Stimulated activated CD4-positive, alpha-beta T cell treated with anti-CD3 and anti-CD28 coated beads, Interleukin-2, amount 100 ng/mL, for 48 hours (primary cell): ENCODE results near the gene SERF2.
A peak's percentile ranks its signal among the peaks of the same experiment; 100 is the strongest.
"Not testable (repeated sequence)": the region's sequence is repeated elsewhere in the genome, so short reads cannot be mapped to it uniquely, and the experiment has no call there.

Source experiments
- DNase-seq, 2 donors: peaks; one replicate each; pipeline ENCODE4 v3.0.0-alpha.2; 2020

Gene SERF2

DNA sequence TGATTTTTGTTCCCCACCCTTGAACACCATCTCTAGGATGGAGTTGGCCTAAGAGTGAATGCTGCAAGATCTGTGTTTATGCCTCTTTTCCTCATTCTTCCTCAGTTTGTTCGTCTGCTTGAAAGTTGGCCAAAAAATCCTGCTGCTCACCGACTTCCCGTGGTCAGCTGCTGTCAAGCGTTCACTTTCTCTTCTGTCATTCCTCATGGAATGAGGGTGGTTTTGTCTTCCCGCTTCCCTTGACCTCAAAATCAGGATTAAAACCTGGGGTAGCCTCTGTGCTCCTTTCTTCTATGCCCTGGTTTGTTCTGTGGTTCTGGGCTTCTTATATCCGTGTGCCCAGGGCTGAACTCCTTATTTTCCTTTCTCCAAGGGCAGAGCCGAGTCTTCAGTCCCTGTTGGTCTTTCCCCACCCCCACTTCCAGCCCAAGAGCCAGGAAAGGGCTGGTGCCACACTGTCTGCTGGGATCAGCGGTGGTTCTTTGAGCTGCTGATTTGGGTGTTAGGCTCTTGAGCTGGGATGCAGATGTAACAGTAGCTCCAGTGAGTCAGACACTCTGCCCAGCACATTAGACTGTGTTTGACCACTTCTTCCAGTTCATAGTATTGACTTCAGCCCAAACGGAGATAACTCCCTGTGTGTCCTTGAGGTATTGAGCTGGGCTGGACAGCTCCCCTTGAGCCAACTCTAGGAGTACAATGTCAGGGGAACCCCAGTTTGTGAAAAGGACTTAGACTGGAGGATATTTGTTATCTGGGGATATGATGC, 2.3 kb downstream of the SERF2 start:
- DNase-seq, result no peak

- DNase-seq, result no peak
Measured at GRCh38 chr15:43795197-43795596, 3.1 kb downstream of the SERF2 start.

DNA sequence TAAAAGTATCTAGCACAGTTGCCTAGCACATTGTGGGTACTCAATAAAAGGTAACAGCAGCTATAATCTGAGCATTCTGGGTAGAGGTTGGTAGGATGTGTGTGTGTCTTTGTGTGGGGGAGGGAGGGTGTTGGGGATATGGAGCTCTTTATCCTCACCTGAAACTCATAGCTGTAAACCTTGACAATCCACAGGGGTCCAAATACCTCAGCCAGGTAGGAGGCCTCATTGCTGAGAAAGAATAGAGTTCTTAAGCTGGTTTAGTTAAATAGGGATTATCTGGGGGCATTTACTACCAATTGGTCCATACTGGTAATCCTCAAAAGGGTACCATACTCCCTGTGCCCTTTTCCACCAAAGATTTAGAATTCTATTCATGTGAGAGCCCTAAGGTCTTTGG, 3.9 kb downstream of the SERF2 start:
- DNase-seq, result no peak

DNA sequence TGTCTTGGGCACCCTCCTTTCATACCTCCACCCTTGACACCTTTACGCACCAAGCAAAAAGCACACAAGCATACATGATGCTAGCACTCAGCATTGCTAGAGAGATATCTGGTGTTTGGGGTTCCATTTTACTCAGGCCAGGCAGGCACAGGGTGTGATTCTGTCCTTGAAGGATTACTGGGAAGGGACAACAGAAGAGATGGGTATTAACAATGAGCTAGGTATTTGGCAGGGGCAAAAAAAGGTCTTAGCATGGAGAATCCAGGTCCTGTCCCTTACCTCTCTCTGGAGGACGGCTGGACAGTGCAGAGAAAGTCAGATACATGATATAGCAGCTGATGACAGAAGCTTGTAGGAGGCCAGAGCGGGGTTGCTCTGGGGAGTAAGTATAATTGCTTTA, 4.4 kb downstream of the SERF2 start:
- no peak for DNase-seq

- DNase-seq, result no peak
Measured at GRCh38 chr15:43799209-43799944, 7.3 kb downstream of the SERF2 start.

- DNase-seq, result no peak
Measured at GRCh38 chr15:43799945-43800285, 7.8 kb downstream of the SERF2 start, which contains the start of gene SERINC4. Gene SERINC4 (minus strand): TSS chr15:43800220. CDS start chr15:43799986, 234 bp downstream.

DNA sequence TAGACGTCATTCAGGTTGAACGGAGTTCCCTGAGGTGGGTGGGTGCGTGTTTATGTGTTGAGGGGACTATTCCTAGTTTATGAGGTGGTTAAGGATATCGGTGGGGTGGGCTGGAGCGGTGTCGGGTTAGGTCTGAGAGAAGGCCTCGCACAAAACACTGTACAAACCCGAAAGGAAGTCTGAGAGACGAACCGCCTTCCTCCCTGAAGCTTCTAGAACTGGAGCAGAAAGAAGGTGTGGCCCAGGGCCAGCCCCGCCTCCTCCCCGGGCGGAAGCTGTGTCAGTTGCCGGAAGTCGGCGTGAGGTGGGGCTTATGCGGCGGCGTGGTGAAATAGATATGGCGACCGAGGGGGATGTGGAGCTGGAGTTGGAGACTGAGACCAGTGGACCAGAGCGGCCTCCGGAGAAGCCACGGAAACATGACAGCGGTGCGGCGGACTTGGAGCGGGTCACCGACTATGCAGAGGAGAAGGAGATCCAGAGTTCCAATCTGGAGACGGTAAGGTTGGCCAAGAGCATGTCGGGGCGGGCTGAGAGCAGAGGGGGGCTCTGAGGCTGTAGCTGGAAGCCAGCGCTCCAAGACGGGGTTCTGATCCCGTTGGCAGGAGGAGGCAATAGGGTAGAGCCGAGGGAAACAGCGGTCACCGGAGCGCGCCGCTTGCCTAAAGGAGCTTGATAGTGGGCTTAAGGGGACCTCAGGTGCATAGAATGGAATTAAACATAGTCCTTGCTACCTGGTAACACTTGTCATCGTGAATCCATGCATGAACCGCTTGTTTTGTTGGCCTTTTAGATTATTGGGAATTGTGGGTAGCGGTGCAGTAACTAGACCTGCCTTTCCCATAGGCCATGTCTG, 8.4 kb downstream of the SERF2 start, which contains the start of gene HYPK:
Gene HYPK, plus strand, starts transcription at position 314 of the 856 bp plus-strand sequence. Its CDS starts 24 bp downstream, at position 338.
- peak; percentile 86 to 87 for DNase-seq

DNA sequence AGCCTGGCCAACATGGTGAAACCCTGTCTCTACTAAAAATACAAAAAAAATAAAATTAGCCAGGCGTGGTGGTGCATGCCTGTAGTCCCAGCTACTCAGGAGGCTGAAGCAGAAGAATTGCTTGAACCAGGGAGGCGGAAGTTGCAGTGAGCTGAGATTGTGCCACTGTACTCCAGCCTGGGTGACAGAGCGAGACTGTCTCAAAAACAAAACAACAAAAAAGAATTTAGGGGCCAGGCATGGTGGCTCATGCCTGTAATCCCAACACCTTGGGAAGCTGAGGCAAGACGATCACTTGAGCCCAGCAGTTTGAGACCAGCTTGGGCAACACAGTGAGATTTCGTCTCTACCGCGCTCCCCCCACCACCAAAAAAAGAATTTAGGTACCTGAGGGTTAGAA, 10.6 kb downstream of the SERF2 start:
- not testable (repeated sequence) for DNase-seq

DNA sequence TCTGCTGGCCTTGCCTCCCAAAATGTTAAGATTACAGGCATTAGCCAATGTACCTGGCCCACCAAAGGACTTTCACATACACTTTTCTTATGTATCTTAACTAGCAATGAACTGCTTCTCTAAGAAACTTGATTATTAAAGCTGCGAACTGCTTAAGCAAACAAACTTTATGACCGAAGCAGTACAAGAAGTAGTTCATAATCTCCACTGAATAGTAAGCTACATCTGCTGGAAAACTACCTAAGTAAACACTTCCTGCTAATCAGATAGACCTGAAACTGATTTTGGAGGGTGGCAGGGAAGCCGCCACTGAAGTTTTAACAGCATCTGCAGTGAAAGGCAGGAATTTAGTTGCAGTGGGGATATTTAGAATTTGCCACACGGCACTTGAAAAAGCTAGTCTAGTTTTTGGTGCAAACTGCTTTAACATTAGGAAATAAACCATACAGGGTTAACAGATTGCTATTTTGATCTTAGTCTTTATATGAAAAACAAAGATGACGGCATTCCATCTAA, 16.4 kb downstream of the SERF2 start:
- DNase-seq, result no peak

DNA sequence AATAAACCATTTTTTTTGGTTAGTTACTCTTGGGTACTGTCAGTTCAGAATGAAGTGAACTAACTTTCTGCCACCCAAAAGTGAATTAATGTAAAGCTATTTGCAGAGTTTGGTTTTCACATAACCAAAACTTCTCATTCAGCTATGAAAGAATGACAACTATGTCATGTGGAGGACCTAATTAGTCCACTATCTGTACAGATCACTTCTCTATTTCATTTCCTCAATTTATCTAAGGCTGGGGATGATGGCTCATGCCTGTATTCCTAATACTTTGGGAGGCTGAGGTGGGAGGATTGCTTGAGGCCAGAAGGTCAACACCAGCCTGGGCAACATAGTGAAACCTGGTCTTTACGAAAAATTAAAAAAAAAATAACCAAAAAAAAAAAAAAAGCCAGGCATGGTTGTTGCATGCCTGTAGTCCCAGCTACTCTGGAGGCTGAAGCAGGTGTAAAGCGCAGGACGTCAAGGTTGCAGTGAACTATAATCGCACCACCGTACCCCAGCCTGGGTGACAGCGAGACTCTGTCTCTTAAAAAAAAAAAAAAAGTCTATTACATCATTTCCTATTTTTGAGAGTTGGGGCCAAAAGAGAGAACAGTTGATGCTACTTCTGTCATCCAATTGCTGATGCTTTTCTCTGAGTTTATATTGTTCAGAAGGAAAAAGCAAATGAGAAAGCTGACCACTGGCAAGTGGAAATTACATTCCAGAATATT, 17.0 kb downstream of the SERF2 start:
- no peak for DNase-seq

DNA sequence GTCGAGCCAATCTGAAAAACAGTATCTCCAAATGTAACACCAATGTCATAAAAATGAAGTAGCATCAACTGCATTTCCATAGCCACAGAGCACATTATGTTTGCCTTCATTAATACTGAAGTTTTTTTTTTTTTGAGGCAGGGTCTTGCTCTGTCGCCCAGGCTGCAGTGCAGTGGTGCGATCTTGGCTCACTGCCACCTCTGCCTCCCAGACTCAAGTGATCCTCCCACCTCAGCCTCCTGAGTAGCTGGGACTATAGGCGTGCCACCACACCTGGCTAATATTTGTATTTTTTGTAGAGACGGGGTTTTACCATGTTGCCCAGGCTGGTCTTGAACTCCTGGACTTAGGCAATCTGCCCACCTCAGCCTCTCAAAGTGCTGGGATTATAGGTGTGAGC, 22.9 kb downstream of the SERF2 start:
- not testable (repeated sequence) for DNase-seq

DNA sequence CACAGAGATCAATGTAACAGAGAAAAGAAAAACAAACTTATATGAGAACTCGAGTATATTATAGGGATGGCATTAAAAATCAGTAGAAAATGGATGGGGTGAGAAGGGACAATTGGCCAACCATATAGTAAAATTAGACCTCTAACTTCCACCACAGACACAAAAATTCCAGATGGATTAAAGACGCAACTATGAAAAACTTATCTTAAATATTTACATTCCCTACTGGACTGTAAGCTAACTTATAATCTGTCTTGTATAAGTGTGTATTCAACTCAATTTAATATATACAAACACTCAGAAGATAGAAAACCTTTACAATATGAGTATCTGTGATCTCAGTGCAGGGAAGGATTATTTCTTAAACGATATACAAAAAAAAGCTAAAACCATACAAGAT, 29.4 kb downstream of the SERF2 start:
- no peak for DNase-seq

GRCh38 chr15:43824302-43825246, 32.5 kb downstream of the SERF2 start, which contains the start of gene MFAP1:
Gene MFAP1 (minus strand): TSS chr15:43824690. CDS start chr15:43824569, 121 bp downstream.
- DNase-seq, result peak; percentile 86 to 90

- DNase-seq, result not testable (repeated sequence)
Measured at GRCh38 chr15:43825305-43825704, 33.2 kb downstream of the SERF2 start.

DNA sequence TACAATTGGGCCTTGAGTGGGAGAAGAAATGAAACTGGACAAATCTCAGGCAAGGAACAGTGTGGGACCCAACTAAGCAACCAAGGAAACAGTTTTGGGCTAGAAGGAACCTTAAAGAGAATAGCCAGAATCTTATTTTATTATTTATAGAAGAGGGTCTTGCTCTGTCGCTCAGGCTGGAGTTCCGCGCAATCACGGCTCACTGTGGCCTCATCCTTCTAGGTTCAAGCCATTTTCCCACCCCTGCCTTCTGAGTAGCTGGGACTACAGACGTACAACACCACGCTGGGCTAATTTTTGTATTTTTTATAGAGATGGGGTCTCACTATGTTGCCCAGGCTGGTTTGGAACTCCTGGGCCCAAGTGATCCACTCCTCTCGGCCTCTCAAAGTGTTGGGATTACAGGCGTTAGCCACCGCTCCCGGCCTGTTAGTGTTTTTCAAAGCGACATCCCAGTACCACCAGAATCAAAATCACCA, 33.9 kb downstream of the SERF2 start:
- no peak for DNase-seq

- peak; percentile 75 to 80 for DNase-seq
Measured at GRCh38 chr15:43826508-43827341, 34.6 kb downstream of the SERF2 start, which contains the start of gene WDR76. Gene WDR76 (plus strand): TSS chr15:43827002. CDS start chr15:43827033, 31 bp downstream.

DNA sequence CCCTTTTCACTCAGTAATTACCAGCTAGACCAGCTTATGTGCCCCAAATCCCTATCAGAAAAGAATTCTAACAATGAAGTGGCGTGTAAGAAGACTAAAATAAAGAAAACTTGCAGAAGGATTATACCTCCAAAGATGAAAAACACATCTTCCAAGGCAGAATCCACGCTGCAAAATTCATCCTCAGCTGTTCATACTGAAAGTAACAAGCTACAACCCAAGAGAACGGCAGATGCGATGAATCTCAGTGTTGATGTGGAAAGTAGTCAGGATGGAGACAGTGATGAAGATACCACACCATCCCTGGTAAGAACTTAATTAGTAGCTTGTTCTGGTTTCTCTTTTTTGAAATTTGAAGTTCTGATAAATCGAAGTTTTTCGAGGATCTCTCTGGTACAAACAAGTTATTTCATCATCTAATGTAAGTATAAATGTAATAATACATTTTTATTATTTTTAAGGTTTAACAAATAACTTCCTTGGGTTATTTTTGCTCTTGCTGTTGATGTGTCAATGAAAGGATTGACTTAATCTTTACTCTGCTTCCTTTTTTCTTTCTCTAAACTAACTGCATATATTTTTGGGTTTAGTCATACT, 36.0 kb downstream of the SERF2 start:
- peak; percentile 13 to 22 for DNase-seq

DNA sequence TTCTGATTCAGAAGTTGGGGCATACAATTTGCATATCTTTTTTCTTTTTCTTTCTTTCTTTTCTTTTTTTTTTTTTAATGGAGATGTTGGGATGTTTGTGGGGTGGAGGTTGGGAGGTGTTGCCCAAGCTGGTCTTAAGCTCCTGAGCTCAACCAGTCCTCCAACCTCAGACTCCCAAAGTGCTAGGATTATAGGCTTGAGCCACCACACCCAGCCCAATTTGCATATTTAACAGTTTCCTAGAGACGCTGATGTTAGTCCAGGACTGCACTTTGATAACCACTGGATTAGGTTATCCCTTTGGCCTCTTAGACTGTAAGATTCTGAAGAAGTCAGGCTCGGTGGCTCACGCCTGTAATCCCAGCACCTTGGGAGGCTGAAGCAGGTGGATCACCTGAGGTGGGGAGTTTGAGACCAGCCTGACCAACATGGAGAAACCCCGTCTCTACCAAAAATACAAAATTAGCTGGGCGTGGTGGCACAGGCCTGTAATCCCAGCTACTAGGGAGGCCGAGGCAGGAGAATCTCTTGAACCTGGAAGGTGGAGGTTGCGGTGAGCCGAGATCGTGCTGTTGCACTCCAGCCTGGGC, 37.9 kb downstream of the SERF2 start:
- DNase-seq, result not testable (repeated sequence)
